ENCODE results near the gene ASCC2.

DNA sequence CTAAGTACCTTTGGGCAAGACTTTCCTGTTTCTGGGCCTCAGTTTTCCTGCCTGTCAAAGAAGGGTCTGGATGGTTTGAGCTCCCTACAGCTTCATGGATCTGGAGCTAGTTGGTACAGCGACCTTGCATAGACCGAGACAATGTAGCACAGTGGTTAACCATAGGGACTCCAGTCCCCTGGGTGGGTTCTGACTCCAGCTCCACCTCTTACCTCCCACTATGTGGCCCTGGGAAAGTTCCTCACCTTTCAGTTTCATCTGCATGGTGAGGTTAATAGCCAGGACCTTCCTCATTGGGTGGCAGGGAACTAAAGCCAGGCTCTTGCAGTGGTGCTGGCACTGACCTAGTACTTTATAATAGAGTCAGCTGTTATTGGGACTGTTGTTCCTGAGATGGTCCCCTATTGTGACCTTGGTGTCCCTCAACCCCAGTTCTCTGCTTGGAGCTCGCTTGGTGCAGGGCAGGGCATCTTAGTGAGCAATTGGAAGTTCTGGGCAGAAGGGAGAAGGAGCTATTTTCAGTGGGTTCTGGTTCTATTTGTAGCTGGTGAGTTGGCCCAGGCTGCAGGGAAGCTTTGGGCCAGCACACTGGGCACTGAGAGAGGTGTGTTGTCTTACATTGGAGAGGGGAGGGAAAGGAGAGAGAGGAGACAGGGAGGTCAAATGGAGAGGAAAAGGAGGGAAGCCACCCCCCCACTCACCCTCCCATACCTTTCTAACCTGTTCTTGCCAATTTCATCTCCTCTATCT, 34.2 kb upstream of the ASCC2 start:
- TF ChIP-seq, protein P1, sequence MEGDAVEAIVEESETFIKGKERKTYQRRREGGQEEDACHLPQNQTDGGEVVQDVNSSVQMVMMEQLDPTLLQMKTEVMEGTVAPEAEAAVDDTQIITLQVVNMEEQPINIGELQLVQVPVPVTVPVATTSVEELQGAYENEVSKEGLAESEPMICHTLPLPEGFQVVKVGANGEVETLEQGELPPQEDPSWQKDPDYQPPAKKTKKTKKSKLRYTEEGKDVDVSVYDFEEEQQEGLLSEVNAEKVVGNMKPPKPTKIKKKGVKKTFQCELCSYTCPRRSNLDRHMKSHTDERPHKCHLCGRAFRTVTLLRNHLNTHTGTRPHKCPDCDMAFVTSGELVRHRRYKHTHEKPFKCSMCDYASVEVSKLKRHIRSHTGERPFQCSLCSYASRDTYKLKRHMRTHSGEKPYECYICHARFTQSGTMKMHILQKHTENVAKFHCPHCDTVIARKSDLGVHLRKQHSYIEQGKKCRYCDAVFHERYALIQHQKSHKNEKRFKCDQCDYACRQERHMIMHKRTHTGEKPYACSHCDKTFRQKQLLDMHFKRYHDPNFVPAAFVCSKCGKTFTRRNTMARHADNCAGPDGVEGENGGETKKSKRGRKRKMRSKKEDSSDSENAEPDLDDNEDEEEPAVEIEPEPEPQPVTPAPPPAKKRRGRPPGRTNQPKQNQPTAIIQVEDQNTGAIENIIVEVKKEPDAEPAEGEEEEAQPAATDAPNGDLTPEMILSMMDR (IDR thresholded peaks at IDR 0.05): no peak
- TF ChIP-seq POLR2A (IDR thresholded peaks at IDR 0.05): no peak
